Measurements from ENCODE around the gene NCKAP5.
A peak's percentile ranks its signal among the peaks of the same experiment; 100 is the strongest.

NCKAP5 gene

GRCh38 chr2:132904142-132904842 is 664.0 kb downstream of the NCKAP5 start:
- no peak for DNase-seq

DNA sequence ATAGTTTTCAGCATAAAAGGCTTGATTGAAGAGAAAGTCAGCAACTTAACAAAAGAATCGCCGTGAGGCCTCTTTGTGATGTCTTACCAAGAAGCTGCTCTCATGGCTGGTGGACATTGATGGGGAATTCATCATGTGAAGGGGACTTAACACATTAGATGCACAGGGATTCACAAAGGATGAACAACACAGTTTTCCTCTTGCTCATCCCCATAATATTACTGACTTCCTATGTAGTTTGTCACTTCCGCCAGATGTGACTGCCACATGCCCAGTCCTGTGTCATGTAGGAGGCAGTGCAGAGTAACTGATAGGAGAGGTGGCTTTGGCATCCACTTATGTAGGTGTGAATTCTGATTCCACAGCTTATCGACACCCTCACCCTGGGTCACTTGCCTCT is 665.6 kb downstream of the NCKAP5 start:
- DNase-seq: no peak

DNA sequence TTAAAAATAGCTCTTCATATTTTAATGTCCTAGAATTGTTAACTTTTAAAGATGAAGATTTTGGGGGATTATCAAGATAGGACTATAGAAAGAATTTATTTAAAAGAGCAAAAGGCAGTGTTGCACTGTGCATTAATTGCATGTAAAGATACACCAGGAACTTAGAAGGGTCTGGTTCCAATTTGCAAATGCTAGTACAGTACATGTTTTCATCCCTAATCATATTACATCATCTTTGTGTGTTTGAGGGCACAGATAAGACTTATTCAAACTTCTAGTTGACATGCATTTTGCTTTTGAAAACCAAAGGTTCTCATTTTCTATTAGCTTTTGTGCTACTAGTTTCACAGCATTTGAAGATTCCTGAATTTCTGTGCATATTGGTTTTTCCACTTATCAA is 666.6 kb downstream of the NCKAP5 start:
- no peak for DNase-seq

DNA sequence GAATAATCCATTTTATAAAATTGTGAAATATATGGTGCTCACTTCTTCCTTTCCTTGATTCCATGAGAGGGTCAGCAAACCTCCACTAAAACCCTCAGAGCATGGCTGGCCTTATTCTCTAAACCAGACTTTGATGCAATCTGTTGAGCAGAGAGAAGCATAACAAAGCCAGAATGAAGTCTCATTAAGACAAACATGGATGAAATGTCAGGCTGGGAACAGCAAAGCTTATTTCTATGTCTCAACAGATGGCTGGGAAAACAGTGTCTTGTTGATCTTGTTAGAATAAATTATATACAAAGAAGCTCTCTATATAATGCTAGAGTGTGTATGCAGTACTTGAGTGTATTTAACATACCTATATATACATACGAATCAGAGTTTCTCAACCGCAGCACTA is 671.2 kb downstream of the NCKAP5 start:
- DNase-seq: no peak

DNA sequence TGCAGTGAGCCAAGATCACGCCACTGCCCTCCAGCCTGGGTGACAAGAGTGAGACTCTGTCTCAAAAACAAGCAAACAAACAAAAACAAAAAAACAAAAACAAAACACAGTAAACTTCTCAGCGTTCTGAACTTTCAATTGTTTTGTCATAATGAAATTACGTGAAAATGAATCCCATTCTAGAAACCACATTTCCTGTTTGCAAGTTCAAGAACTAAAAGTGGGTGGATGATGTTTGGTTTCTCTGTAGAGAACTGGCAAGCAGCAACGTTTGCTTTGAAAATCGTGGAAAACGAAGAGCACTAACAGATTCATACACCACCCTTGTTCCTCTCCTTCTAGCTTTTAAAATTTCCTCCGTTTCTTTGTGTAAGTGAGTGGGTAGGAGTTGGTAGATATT is 672.2 kb downstream of the NCKAP5 start:
- DNase-seq: no peak

GRCh38 chr2:132891498-132891897 is 676.8 kb downstream of the NCKAP5 start:
- DNase-seq: no peak

DNA sequence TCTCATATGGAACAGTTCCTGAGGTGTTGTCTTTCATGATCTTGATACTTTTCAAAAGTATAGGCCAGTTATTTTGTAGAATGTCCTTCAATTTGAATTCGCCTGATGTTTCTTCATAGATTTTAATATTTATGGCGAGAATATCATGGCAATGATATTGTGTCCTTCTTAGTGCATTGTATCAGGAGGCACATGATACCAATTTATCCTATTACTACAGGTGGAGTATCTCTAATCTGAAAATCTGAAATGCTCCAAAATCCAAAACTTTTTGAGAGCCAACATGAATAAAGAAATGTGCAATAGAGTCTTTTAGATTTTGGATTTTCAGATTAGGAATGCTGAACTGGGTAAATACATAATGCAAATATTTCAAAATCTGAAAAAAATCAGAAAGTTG is 681.7 kb downstream of the NCKAP5 start:
- no peak for DNase-seq

GRCh38 chr2:132884705-132885104 is 683.6 kb downstream of the NCKAP5 start:
- DNase-seq: no peak

DNA sequence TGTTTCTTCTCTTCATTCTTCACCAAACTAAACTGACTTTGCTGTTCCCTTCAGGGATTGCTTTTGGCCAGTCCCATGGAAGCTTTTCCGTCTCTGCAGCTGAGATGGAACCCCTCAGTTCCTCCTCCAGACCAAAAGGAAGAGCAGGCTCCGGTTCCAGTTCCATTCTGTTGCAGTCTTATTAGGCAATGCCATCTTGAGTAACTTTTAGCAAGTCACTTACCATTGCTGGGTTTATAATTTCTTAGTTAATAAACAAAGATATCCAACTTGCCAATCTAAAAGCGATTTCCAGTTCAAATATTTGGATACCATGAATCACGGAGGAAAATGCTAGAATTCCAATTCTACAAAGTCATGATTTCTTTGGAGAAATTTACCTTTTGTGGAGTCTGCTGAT is 684.0 kb downstream of the NCKAP5 start:
- DNase-seq: no peak

DNA sequence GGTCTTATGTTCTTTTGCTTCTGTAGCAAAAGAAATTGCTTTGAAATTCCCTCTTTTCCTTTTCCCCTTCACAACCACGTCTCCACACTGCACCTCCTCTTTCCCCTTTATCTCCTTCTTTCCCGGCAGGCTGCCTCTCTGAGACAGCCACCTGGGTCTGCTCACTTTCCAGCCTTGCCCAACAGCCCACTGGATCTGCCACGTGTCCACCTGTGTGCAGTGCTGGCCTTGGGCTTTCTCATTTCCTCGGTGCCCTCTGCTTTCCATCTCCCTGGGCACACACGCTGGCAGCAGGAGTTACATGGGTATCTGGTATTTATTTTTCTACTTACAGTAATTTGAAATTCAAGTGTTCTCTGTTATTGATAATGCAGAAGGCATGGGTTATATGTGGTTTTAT is 684.8 kb downstream of the NCKAP5 start:
- DNase-seq: no peak

GRCh38 chr2:132881546-132881945 is 686.7 kb downstream of the NCKAP5 start:
- DNase-seq: no peak

DNA sequence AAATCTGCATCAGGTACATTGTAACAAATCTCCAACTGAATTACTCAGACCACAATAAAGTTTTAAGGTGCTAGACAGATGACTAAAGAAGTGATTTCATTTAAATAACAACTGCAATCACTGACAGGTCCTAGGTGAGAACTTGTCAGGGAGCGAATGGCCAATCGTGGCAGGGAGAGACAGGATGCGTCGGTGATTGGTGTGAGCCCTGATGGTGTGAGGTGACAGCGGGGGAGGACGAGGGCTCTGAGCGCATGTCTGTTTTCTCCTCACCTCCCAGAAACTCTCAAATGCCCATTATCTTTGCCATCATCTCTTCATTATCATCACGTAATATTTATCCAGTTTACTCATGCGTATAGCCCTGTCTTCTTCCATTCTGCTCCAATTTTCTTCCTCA is 690.3 kb downstream of the NCKAP5 start:
- DNase-seq: no peak

DNA sequence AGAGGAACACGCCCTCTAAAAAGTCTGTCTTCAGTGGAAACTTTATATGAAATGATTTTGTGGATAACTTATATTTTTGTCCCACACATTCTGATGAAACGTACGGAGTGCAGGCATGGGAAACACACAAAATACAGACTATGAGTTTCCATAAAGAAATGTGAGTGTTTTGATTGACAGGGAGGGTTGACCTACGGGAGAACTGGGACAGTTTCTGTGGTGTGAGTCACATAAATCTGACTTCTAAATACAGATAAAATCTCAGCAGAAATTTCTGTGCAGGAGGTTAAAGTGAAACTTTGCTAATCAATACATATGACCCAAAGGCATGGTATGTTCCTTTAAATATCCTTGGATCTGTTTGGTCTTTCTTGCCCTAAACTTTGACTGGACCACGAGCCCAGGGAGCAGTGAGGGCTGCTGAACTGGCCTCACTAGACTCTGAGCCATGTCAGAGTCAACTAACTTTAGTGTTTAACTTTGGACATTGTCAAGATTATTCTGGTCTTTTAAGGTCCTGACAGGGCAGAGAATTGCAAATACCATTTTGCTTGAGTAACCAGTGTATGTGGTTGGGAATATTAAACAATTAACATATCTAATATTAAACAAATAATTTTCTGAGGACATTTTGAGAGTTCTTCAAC is 691.4 kb downstream of the NCKAP5 start:
- no peak for DNase-seq

GRCh38 chr2:132875193-132875592 is 693.1 kb downstream of the NCKAP5 start:
- DNase-seq: no peak

GRCh38 chr2:132873738-132874137 is 694.5 kb downstream of the NCKAP5 start:
- no peak for DNase-seq

- peak; percentile 26 for DNase-seq
Observed at GRCh38 chr2:132871831-132872230, 696.4 kb downstream of the NCKAP5 start.

DNA sequence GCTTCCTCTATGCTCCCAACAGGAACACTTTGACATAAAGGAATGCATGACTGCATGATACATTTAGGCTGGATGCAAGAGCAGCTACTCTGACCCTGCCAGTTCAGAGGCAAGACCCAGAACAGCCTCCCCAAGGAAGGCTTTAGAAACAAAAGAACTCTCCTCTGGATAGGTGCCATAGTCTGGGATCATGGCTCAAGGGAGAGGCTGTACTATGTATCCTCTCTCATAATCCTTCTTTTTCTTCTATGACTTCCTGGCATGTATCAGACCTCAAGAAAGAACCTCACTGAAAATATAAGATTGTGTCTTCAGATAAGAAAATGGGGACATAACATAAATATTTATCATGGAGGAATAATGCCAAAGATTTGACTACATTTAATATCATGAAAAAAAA is 704.3 kb downstream of the NCKAP5 start:
- DNase-seq: no peak

- DNase-seq: no peak
Observed at GRCh38 chr2:132860220-132860619, 708.0 kb downstream of the NCKAP5 start.

DNA sequence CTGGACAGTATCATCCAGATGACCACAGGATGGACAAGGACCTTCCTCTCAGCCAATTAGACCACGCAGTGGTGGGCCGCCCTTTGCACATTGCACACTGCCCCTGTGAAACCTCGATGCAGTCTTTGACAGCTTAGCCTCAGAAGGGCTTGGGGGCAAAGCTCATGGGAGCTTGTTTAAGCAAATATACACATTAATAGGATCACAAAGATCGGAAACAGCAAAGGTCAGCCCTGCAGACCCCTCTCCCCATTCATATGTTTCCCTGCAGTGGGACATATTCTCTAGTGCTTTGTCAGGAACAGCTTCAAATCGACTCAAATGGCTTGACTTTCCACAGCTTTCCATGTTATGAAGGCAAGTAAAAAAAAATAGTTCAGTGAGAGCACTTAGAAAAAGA is 708.7 kb downstream of the NCKAP5 start:
- no peak for DNase-seq

DNA sequence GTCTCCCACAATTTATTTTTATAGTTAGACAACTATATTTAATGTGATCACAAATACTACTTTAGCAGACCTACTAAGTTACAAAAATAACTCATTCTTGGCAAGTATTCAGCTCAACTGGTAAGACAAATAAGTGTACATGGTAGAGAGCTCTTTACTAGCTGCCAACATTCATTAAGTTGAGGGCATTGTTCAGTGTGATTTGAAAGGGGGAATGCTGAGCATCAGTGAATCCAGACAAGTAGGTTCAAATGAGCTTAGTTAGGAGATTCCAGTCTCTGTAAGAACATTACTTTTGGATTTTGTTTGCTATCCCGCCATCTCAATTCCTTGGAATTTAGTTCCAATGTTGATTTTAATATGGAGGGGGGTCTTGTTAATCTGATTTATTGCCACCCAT is 710.9 kb downstream of the NCKAP5 start:
- no peak for DNase-seq

DNA sequence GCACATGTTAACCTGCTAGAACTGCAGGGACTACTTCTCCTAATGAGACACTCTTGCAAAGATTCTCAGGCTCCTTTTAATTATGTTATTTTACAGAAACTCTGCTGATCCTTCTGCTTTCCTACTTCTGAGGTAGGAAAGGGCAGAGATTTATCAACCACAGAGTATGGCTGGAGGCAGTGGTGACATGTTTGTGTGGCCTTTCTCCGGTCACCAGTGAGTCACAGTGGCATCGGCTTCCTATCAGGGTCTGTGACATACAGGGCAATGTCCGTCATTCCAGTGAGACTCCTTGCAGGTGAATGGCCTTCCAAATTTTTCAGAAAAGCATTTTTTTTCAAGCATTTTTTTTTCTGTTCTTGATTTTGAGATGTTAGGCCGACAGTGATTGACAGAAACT is 717.6 kb downstream of the NCKAP5 start:
- DNase-seq: no peak

DNA sequence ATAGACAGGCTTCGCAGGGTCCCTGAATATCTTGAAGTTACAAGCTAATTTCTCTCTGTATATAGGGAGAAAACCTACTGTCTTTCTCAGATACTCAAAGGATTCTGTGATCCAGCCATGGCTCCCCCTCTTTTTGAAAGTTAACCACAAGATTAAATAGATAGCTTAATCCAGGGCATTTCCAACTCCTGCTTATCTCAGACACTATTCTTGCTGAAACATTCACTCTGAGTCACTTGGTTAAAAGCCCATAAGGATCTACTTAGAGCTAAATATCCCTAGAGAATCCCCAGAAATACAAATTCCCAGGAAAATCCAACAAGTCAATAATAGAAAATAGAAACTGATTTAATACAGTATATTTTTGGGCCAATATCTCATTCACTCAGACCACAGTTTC is 719.1 kb downstream of the NCKAP5 start:
- DNase-seq: no peak

- no peak for DNase-seq
Observed at GRCh38 chr2:132845339-132845738, 722.9 kb downstream of the NCKAP5 start.

GRCh38 chr2:132844585-132844984 is 723.7 kb downstream of the NCKAP5 start:
- DNase-seq: no peak

- DNase-seq: no peak
Observed at GRCh38 chr2:132837769-132838168, 730.5 kb downstream of the NCKAP5 start.
